DMS79 treated with DMSO at 0.1 percent for 48 hours (cell line): ENCODE measurements around the gene MKRN1.
"Not testable (repeated sequence)": the region's sequence is repeated elsewhere in the genome, so short reads cannot be mapped to it uniquely, and the experiment has no call there.

Experiments
- DNase-seq: peaks from one replicate; lab custom pipeline; 2025; lab: John Stamatoyannopoulos, UW

Gene MKRN1

GRCh38 chr7:140484951-140485499, 5.7 kb upstream of the MKRN1 start:
- no peak for DNase-seq

- DNase-seq = no peak
Measured at GRCh38 chr7:140484479-140484878, 5.2 kb upstream of the MKRN1 start.

GRCh38 chr7:140479739-140480084, 407 bp upstream of the MKRN1 start:
- no peak for DNase-seq

GRCh38 chr7:140478246-140479061, 851 bp downstream of the MKRN1 start:
- DNase-seq = peak; percentile 21

- DNase-seq = no peak
Measured at GRCh38 chr7:140476698-140477261, 2.5 kb downstream of the MKRN1 start.

- peak; percentile 67 for DNase-seq
Measured at GRCh38 chr7:140475747-140476333, 3.5 kb downstream of the MKRN1 start.

- no peak for DNase-seq
Measured at GRCh38 chr7:140463111-140463510, 16.2 kb downstream of the MKRN1 start.

GRCh38 chr7:140458916-140459315, 20.4 kb downstream of the MKRN1 start:
- no peak for DNase-seq

GRCh38 chr7:140458201-140458600, 21.1 kb downstream of the MKRN1 start:
- no peak for DNase-seq

- DNase-seq = no peak
Measured at GRCh38 chr7:140456551-140457051, 22.7 kb downstream of the MKRN1 start.

GRCh38 chr7:140455743-140456142, 23.6 kb downstream of the MKRN1 start:
- DNase-seq = no peak

- DNase-seq = no peak
Measured at GRCh38 chr7:140454657-140455015, 24.7 kb downstream of the MKRN1 start.

GRCh38 chr7:140453785-140454656, 25.3 kb downstream of the MKRN1 start:
- not testable (repeated sequence) for DNase-seq

GRCh38 chr7:140453273-140453672, 26.0 kb downstream of the MKRN1 start:
- no peak for DNase-seq

GRCh38 chr7:140451716-140452115, 27.6 kb downstream of the MKRN1 start:
- DNase-seq = no peak

GRCh38 chr7:140448781-140449480, 30.4 kb downstream of the MKRN1 start:
- DNase-seq = no peak

GRCh38 chr7:140447841-140448240, 31.5 kb downstream of the MKRN1 start:
- DNase-seq = no peak

- DNase-seq = no peak
Measured at GRCh38 chr7:140446467-140446866, 32.8 kb downstream of the MKRN1 start.

GRCh38 chr7:140441519-140441918, 37.8 kb downstream of the MKRN1 start:
- DNase-seq = no peak

GRCh38 chr7:140440593-140440992, 38.7 kb downstream of the MKRN1 start:
- DNase-seq = no peak

- no peak for DNase-seq
Measured at GRCh38 chr7:140439359-140439758, 39.9 kb downstream of the MKRN1 start.
